KG1 (cell line): ENCODE results near the gene ZNHIT3.

Source experiments
- DNase-seq: peaks from one replicate; lab custom pipeline; 2025; lab: John Stamatoyannopoulos, UW

ZNHIT3 gene

DNA sequence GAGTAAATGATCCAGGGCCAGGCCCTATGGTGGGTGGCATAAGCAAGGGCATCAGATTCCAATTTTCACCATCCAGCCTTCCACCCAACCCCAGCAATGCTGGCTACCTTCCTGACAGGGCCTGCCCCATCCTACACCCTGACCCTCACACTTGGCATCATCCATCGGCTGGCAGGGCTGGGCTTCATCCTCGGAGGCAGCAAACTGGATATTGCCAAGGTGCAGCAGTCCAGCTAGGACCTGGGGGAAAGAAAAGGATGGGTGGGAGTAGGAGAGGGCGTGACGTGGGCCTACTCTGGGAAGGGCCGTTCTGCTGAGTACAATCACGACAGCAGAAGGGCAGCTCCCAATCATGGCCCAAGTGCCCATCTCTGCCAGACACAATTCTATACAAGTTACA is 24.7 kb downstream of the ZNHIT3 start:
- DNase-seq = no peak

DNA sequence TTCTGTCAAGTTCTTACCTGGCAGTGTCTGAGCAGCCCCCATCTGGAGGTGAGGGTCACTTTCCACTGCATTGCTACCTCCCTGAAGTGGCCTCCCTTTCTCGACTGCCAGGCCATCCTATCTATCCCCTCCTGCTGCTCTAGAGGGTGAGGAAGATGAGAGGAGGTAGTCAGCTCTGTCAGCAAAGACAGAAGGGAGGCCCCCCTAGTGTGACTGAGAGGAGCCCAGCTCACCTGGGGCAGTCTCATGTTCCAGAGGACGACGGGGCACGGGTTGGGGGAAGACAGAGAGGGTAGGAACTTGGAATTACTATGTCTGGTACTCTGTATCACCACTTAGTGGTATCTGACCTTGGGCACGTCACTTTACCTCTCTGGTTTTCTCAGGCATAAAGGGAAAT is 26.2 kb downstream of the ZNHIT3 start:
- no peak for DNase-seq

DNA sequence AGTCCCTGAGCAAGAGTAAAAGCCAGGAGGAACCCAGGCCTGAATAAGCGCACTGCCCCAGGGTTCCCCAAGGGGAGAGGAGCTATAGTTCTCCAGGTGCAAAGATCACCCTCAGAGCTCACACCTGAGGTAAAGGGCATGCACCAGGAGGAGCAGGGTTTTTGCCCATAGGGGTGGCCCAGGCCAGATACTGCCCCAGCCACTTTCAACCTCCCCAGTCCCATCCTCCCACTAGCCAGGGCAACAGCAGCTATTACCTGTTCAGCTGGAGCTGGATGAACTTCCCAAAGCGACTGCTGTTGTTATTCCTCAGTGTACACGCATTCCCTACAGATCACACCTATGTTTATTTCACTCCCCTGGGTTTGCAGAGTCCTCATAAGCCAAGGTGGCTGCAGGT is 28.4 kb downstream of the ZNHIT3 start:
- DNase-seq = no peak

DNA sequence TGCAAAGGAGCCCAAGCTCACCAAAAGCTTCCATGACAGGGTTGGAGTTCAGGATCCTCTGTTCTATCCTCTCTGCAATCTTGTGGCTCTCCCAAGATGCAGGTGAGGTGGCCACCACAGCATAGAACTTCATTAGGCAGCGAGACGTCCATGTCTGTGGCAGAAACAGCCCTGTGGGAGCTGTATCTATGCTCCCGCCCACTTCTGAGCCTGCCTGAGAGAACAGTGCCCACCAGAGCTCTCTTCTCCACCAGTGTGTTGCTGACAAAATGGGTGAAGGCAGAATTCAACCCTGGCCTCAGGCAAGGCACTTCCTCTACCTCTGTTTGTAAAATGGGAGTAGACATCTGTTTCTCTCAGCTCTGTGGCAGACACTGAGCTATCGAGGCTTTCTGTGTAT is 29.4 kb downstream of the ZNHIT3 start:
- no peak for DNase-seq

DNA sequence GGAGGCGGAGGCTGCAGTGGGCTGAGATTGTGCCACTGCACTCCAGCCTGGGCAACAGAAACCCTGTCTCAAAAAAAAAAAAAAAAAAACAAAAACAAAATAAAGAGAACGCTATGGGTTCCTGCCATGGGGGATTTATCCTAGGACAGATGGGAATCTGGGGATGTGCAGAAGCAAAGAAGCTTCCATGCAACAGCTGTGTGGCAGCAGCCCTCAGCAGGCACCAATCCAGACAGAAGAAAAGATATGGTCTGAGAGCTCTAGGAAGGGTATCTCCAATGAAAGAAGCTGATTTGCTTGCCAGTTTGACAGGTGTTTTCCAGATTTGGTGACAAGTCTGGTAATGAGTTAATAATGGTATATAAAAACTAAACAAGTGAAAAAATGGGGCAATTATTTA is 36.6 kb downstream of the ZNHIT3 start:
- no peak for DNase-seq

DNA sequence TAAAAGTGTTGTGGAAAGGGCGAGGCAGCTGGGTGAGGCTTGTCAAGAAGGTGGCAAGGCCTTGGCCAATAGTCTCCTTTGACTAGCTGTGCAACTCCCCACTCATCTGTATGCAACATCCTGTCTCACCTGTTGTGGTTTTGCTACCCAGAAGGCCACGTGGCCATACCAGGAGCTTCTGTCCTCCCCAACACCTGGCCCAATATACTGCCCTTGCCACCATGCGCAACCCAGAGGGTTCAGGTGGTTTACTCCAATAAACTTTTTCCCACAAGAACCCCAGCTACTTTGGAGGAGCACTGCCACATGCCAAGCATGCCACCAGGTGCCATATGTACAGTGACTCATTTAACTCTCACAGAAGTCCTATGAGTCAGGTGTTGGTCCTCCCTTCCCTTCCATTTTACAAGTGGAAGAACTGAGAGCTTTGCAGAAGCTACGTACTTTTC is 38.0 kb downstream of the ZNHIT3 start:
- no peak for DNase-seq

DNA sequence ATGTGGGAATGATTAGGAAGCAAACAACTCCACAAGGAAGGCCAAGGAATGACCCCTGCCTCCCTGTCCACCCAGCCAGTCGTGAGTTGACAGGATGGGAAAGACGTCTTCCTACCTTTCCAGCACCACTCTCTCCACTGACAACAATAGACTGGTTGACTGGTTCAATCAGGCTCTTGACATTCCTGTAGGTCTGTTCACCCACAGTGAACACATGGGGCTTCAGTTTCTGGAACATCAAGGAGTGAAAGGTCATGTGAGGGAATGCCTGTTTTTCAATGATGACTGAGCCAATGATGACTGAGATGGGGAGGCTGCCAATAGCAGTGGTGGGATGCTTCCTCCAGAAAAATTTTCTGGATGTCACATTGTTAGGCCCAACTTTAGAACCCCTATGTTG is 38.6 kb downstream of the ZNHIT3 start:
- DNase-seq = no peak

DNA sequence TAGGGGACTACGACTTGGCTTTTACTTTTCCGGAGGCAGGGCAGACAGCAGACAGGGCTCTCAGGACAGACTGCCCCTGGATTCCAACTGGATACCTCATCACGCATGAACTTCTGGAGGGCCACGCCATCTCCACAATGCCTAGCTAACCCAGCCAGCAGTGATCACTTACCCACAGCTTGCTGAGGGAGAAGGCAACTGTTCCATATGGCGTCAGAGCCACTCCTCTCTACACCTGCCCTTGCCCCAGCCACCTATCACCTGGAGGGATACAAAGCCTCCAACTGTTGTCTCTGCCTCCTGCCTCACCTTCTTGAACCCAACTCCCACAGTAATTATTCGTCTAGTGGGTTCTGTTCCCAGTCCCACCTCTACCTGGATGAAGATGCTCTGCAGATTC is 39.4 kb downstream of the ZNHIT3 start:
- DNase-seq = no peak

DNA sequence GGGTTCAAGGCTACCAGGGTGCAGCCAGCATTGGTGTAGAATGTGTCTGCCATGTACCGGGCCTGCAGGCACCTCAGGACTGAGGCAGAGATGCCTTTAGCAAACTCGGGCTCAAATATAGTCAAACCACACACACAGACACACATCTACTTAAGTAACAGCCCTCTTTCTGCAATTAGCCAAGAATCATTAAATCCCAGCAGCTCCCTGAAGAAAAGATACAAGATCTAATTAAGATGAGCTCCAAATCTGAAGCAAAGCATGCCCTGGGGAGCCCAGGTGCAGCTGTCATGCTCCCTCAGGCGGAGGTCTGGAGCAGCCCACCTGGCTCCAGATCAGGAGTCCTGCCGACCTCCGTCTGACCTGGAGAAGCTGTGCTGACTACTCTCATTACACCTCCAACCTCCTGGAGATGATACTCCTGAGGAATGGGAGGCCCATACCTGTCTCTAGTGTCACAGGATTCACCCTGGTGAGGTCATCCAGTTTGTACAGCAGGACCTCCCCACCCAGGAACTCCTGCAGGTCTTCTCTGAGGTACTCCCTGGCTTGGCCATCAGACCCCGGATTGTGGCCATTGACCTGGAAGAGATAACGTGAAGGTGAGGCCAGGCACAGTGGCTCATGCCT is 41.3 kb downstream of the ZNHIT3 start:
- no peak for DNase-seq

DNA sequence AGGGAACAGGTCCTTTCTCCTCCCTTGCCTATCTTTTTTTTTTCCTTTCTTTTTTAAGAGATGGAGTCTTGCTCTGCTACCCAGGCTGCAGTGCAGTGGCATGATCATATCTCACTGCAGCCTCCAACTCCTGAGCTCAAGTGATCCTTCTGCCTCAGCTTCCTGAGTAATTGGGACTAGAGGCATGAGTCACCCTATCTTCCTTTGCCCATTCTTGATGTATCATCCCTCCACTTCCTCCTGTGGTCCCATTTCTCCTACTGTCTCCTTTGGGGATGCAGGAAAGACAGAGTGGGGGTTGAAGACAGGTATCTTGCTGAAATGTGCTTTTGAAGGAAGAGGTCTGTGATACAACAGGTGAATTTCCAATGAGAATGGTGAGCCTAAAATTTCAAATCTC is 42.6 kb downstream of the ZNHIT3 start:
- DNase-seq = no peak

DNA sequence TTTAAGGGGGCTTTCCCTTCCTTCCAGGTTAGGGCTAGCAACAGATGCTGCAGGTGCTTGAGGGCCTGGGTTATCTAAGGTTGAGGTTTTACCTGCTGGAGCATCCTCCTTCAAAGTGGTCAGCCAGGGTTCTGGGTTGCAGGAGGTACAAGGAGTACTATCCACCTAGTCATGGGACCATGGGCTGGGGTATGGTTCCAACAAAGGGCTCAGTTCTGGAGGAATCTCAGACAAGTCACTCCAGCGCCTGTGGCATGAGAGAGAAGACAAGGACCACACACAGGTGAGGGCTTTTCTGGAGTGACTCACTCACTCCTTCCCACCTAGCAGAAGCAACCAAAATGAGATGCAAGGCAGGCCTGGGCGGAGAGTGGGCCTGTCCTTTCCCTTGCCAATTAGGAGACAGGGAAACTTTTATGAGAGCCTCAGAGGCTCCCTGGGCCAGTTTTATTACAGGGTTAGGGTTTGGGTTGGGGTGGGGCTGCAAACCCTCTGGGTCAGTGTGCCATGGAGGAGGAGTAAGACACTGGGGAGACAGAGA is 46.0 kb downstream of the ZNHIT3 start:
- no peak for DNase-seq

DNA sequence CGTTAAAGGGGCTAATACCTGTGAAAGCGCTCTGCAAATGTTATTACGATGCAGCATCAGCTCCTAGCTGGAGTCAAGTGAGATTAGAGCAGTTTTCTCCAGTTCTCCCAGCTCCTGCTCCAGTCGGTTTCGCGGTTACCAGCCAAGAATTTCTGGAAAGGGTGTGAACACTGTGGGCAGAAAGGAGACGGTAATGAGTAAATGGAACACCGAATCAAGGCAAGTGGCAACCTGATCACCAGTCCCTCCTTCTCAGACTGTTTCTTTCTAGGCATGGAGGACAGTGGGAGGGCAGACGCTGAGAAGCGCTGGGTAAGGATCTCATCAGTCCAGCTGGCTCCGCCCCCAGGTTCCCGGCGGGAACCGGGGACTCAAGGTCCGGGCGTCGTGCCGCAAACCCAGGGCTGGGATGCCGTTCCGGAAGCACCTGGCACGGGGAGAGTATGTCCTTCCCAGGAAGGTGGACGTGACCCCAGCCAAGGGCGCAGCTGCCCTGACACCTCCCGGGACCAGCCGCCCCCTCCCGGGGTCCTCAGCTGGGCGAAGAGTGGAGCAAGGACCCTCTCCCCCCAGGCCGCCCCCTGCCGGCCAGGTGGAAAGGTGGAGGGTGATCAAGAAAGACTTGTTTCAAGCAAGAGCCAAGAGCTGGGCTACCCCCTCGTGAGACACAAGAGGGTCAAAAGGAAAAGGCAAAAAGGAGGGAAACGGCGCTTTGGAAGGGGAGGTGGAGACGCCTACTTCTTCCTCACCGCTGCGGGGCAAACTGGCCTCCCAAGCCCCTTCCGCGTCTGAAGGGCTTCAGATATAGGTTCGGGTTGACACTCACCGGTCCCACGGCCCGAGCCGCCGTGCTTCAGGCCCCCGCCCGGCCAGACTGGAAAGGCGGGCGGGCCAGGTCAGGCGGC is 47.7 kb downstream of the ZNHIT3 start:
- DNase-seq = peak; percentile 78

DNA sequence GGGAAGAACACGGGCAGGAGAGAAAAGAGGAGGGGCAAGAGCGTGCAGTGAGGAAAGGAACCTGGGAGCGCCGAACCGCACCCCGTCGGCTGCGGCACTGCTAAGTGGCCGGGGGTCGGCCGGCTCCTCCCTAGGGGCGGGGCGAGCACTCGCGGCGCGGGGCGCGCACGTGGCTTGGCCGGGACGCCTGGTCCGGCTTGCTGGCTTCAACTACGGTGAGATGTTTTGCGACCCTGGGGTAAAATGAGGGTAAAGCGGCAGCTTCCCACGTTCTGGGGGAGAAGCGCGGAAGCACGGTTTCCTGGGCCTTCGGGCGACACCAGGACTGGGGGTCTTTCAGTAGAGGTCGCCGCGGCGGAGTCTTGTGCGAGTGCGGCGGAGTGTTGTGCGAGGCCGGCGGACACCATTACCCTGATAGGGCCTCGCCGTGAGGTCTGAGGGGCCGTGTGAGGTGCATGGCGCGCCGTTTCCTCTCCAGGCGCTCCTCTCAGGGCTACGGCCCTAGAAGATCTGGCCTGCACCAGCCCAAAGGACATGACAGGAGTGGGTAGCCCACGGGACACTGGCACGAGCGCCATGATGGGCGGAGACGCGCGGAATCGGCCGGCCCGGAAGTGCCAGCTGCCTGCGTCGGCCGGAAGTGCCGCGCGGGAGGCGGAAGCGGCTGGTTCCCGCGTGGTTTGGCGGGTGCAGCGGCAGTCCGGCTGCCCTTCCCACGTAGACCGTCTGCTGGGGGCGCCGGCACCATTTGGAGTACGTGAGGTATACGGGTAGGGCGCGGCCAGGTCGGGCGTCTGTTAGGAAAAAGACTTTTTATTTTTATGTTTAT is 48.6 kb downstream of the ZNHIT3 start, which contains the start of the genes MYO19 and PIGW:
Gene MYO19, minus strand, starts transcription at position 29 of the 829 bp plus-strand sequence. CDS start 2,330 bp downstream, outside the sequence.
Gene PIGW, plus strand, starts transcription at position 148 of the 829 bp plus-strand sequence. CDS start 2,115 bp downstream, outside the sequence.
- peak; percentile 90 for DNase-seq

DNA sequence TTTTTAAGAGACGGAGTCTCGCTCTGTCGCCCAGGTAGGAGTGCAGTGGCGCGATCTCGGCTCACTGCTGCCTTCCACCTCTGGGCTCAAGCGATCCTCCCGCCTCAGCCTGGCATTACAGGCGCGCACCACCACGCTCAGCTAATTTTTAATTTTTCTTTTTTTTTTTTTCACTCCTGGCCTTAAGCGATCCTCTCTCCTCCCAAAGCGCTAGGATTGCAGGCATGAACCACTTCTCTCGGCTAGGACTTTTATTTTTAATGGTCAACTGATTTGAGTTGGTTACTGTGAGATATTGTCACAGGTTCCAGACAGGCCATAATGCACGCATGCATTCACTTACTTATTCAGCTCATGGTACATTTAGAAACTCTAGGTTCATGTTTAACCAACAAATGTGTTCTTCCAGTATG is 49.2 kb downstream of the ZNHIT3 start:
- DNase-seq = no peak

DNA sequence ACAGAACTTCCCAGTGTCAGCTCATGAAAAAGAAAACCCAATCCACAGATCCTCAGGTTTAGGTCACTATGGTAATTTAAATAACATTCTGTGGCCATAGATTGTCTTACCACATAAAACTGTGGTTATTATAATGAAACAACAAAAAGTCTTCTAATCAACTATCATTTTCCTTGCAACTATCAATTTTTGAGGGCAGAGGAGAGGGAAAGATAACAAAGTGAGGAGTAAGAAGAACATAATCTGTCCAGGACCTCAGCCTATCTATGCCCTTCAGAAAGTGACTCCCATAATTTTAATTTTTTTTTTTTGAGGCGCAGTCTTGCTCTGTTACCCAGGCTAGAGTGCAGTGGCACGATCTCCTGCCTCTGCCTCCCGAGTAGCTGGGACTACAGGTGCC is 54.2 kb downstream of the ZNHIT3 start:
- DNase-seq = no peak

DNA sequence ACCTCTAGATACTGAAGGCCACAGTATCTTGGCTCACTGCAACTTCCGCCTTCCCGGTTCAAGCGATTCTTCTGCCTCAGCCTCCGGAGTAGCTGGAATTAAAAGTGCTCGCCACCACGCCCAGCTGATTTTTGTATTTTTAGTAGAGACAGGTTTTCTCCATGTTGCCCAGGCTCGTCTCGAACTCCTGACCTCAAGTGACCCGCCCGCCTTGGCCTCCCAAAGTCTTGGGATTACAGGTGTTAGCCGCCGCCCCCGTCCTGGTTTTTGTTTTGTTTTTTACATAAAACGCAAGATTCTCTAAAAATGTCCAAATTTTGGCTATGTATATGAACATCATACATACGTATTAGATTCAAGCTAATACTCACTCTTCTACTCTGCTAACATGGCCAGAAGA is 56.3 kb downstream of the ZNHIT3 start:
- DNase-seq = no peak

DNA sequence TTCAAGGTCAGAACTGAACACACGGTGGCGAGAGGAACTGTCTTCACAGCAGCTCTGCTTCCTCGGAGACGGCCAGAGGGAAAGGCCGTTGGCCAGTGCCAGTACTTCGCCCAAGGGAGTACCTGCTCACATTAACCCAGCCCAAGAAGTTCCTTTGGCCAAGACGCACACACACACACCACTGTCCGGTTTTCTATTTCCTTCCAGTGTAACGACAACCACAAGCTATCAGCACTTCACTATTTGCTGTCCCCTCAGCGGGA is 57.5 kb downstream of the ZNHIT3 start:
- peak; percentile 67 for DNase-seq

DNA sequence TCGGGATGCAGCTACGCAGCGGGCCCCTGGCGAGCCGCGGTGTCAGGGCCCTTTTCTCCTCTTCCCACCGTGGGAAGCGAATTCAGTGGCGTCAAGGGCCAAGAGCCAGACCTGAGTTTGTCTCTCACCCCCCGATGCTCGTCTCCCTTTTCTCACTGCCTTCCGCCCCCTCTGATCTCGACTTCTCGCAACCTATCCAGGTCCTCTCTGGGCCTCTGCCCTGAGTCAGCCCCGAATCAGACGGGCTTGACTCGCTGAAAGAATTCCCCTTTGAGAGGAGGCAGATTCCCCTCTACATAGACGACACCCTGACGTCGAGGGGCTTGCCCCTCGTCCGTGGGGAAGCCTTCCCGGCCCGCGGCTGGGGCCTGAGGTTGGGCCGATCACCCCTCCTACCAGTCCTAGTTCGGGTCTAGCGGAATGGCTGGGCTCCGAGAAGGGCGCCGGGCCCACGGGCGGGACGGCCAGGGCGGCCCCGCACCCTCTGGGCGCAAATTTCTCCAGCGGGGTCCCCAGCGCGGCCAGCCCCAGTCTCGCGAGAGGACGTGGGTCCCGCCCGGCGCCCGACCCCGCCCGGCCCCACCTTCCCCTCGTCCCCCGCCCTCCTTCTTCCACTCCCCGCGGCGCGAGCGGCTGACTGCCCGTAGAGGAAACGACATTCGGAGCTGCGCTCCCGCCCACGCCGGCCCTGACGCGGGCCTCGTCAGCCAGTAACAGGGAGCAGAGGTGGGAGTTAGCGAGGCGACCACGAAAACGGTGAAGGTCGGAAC is 58.0 kb downstream of the ZNHIT3 start, which contains the start of gene GGNBP2:
Gene GGNBP2, plus strand, starts transcription at position 613 of the 770 bp plus-strand sequence. CDS start 806 bp downstream, outside the sequence.
- peak; percentile 81 for DNase-seq

DNA sequence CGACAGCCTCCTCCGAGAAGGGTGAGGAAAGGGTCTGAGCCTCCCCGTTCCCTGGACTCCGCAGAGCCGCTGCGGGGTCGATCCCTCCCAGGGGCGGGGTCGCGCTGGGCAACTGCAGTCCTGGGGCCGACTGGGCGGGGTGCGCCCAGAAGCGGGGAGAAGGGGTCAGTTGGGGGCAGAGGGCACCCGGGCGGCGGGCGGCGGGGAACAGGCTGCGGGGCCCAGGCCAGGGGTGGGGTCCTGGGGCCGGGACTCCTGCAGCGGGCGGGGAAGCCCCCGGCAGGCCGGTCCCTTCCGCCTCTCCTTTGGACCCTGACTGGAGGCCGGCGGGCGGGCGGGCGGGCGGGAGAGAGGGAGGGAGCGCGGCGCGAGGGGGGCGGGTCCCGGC is 58.6 kb downstream of the ZNHIT3 start:
- no peak for DNase-seq
